GM19463 (cell line): Measurements from ENCODE around the gene ZNF528.

Source experiments
- ATAC-seq: cut with Tn5 transposase; IDR thresholded peaks from one replicate; pipeline ENCODE4 v1.9.1; 2021; ENCODE audit warnings: mild to moderate bottlenecking, moderate library complexity; ENCODE audit not compliant: unreplicated experiment

ZNF528 gene

GRCh38 chr19:52397310-52398080, at the start of gene ZNF528:
Gene ZNF528, plus strand, starts transcription at chr19:52397849. Its CDS starts 4,165 bp downstream, at chr19:52402014.
- ATAC-seq = no peak

GRCh38 chr19:52351512-52351911, 46.1 kb upstream of the ZNF528 start:
- ATAC-seq = no peak

DNA sequence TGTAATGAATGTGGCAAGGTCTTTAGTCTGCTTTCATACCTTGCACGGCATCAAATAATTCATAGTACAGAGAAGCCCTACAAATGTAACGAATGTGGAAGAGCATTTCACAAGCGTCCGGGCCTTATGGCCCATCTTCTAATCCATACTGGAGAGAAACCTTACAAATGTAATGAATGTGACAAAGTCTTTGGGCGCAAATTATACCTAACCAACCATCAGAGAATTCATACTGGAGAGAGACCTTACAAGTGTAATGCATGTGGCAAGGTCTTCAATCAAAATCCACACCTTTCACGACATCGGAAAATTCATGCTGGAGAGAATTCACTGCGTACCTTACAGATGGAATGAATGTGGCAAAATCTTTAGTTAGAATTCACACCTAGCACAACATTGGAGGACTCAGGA, 31.2 kb upstream of the ZNF528 start:
- no peak for ATAC-seq

DNA sequence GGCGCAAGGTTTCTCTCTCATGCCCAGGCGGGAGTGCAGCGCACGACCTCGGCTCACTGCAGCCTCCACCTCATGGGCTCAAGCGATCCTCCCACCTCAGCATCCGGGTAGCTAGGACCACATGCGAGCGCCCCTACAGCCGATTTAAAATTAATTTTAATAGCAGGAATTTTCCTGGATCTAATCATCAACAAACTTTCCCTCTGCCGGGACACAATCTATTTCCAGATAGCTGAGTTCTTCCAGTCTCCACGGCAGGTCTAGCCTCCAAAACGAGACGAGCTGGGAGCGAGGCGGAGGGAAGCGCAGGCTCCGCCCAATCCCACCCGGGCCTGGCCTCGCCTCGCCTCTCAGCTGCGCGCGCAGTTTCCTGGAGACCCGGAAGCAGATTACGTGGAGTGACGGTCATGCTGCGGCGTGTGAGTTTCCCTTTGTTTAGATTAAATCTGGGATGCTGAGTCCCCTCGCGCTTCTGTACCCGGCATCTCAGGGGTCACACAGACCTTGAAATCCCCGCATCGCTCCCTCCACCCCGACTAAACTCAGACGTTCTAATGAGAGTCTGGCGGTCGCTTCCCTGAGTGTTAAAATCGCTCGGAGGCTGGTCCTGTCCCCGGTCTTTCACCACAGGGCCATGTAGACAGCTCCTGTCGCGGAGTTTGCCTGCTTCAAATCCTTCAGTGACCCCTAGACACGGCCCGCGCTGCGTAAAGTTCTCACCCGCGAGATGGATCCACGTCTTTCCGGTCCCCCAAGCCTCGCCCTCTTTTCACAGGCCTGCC, 27.9 kb upstream of the ZNF528 start, which contains the start of gene ZNF880:
Gene ZNF880, plus strand, starts transcription at position 365 of the 782 bp plus-strand sequence. Its CDS starts 43 bp downstream, at position 408.
- ATAC-seq = peak; percentile 72

- no peak for ATAC-seq
Measured at GRCh38 chr19:52370341-52370710, 27.3 kb upstream of the ZNF528 start.

GRCh38 chr19:52391135-52391534, 6.5 kb upstream of the ZNF528 start:
- ATAC-seq = no peak

GRCh38 chr19:52398081-52398441, 412 bp downstream of the ZNF528 start:
- no peak for ATAC-seq

DNA sequence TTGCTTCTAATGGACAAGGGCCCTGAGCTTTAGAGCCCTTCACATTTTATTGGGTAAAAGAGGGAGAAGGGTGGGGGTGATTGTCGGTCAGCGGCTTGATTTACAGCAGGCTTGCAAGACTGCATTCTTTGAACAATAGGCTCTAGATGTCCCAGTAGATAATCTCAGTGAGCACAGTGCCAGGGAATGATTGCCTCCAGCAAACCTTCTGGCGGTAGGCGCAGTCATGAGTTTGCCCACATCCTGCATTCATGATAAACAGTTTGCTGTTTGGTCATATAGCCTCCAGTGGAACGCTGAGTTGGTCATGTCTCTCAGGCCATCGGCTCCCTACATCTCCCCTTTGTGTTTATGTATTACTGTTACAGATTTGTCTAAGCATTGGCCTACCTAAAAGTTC, 12.6 kb downstream of the ZNF528 start:
- ATAC-seq = no peak

DNA sequence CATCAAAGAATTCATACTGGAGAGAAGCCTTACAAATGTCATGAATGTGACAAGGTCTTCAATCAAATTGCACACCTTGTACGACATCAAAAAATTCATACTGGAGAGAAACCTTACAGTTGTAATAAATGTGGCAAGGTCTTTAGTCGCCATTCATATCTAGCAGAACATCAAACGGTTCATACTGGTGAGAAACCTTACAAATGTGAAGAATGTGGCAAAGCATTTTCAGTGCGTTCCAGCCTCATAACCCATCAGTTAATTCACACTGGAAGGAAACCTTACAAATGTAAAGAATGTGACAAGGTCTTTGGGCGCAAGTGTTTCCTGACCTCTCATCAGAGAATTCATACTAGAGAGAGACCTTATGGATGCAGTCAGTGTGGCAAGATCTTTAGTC, 18.1 kb downstream of the ZNF528 start:
- no peak for ATAC-seq

GRCh38 chr19:52428937-52429336, 31.3 kb downstream of the ZNF528 start, which contains the start of gene ZNF534:
Gene ZNF534, plus strand, starts transcription at chr19:52429148. Its CDS starts 2,327 bp downstream, at chr19:52431475.
- ATAC-seq = no peak

DNA sequence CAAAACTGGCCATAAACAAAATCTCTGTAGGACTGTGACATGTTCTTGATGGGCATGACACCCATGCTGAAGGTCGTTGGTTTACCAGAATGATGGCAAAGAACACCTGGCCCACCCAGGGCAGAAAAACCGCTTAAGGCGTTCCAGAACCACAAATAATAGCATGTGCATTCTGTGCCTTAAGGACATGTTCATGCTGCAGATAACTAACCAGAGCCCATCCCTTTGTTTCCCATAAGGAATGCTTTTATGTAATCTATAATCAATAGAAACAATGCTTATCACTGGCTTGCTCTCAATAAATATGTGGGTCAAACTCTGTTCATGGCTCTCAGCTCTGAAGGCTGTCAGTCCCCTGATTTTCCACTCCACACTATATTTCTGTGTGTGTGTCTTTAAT, 44.5 kb downstream of the ZNF528 start:
- no peak for ATAC-seq

DNA sequence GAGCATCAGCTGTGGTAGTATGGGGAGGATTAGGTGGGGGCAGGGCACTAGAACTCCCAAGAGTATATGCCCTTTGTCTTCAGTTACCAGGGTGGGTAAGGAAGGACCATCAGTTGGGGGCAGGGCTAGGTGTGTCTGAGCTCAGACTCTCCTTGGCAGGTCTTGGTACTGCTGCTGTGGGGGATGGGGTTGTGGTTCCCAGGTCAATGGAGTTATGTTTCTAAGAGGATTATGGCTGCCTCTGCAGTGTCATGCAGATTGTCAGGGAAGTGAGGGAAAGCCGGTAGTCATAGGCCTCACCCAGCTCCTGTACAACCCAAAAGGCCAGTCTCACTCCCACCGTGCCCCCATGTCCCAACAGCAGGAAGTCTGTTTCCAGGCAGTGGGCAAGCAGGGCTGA, 46.9 kb downstream of the ZNF528 start:
- no peak for ATAC-seq

- no peak for ATAC-seq
Measured at GRCh38 chr19:52451241-52451640, 53.6 kb downstream of the ZNF528 start.

- ATAC-seq = no peak
Measured at GRCh38 chr19:52453324-52454094, 55.9 kb downstream of the ZNF528 start, which contains the start of gene ZNF578. Gene ZNF578, plus strand, starts transcription at chr19:52453553. Its CDS starts 48,293 bp downstream, at chr19:52501846.

DNA sequence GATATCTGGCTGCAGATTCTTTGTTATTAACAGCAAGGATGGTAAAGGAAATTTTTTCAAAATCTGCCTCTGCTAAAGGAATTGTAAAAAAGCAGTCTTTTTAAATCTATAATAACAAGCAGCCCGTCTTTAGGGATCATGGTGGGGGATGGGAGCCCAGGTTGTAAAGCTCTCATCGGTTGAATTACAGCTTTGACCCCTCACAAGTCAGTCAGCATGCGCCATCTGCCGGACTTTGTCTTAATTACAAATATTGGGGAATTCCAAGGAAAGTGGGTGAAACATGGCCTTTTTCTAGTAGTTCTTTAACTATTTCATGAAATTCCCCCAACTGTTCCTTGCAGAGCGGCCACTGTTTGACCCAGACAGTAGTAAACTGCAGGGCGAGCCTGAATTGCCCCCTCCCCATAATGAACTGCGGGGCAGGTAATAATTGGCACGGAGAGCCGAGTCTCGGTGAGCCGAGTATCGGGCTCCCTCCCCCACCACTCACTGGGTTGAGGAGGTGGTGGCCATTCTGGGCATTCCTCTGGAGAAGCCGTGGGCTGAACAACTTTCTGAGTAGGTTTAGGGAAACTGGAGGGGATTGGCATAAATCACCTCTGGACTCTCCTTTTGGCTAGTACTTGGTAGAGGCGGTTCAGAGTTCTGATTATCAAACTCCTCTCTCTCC, 67.3 kb downstream of the ZNF528 start:
- no peak for ATAC-seq
